SH-SY5Y (cell line): ENCODE measurements around the gene COL11A1.

Experiments used
- GATA2 ChIP-seq: IDR thresholded peaks from 2 replicates; pipeline ENCODE4 v1.6.1; 2011; ENCODE audit warnings: mild to moderate bottlenecking, low read depth, low read length
- GATA3 ChIP-seq: IDR thresholded peaks from 2 replicates; pipeline ENCODE4 v1.6.1; 2011; ENCODE audit warnings: low read depth, mild to moderate bottlenecking, low read length, moderate library complexity

COL11A1 gene

DNA sequence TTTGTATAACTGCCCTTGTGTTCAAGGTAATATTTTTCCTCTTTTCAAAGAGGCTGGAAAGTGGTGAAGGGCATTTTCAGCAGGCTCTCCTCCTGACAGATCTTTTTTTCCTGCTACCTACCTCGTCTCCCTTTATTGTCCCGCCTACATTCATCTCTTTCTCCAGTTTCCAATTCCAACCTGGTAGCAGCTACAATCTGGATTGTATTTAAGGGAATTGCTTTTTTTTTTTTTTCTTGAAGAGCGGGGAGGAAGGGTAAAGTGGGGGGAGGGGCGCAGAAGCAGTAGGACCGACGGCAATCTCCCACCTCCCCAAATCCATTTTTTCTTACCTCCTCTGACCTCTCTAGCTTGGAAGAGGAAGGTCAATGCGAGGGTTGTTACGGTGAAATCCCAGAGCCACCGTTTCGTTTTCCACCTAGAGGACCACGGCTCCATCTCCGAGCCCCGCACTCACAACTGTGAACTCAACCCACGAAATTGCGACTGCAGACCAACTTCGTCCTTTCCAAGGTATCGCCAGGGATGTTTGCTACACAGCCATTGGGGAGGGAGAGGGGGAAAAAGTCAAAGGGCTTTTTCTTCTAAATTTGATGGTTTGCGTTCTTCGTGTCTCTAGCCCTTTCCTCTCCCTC lies 464 bp downstream of the COL11A1 start:
- TF ChIP-seq GATA3 (no peak), GATA2 (no peak)

DNA sequence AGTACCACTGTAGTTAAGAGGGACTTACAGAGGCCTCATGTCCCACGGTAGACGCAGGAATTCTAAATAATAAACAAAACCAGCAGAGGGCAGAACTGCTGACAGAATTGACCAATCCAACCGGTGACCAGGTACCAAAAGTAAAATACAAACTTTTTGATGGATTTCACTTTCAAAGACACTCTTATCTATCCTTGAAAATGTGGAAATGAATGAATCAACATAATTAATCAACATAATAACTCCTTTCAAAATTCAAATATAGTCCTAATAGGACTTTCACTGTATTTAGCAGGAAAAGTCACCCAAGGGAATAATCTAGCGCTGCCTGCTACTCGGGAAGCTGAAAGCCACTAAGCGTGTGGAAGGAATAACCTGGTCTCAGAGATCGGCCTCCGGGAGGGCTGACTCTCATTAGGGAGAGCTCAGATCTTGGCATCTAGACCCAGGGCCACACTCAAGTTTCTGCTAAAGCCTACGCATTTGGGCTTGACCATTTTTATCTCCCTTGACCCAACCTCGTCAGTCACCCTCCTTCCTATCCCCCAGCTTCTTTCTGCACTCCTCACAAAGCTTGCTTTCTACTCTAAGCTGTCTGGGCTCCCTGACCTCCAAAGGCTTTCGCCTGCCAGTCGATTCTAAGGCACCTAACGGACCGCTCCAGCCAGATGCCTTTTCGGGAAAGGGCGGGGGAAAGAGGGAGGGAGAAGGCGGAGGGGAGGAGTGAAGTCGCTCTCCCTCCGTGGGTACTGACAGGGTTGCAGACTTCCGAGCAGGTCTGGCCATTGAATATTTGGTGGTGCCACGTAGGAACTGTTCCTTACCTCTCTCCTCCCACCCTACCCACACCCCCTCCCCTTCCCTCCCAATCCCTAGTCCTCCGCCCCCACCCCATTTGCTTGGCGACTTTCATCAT lies 1.6 kb downstream of the COL11A1 start:
- TF ChIP-seq GATA2 = no peak
- no peak for TF ChIP-seq GATA3

DNA sequence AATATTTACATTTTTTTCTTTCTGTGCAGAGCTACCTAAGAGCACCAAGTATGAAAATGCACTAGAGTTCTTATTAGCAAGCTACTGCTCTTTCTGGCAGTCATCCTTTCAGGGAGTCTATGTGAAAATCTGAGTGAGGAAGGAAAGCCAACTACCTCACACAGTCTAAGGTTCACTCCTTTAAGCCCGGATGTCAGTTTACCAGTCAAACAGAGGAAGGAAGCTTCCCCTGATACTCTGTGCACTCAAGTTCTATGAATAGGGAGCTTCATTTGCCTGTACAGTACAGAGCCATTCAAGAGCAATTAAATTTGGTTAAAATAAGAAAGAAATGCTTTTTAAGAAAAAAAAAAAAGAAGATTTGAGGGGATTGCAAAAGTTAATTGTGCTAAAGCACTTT lies 6.9 kb downstream of the COL11A1 start:
- TF ChIP-seq GATA2 (no peak), GATA3 (no peak)

DNA sequence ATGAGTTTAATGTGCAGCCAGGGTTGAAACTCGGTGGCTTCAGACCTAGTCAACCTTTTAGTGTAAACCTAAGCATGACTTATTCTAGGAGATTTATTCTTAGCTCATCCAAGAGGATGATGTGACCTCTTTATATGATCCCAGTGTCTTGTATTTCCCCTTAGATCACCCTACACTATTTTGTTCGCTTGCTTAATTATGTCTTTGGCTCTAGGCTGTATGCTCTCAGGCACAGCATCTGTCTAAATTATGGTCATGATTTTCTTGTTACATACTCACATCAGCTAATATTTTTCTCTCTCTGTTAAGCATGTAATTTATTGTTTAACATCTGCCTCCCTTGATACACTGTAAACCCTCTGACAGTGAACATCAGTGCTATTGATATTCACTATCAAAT lies 19.1 kb downstream of the COL11A1 start:
- TF ChIP-seq GATA3 = no peak
- no peak for TF ChIP-seq GATA2

DNA sequence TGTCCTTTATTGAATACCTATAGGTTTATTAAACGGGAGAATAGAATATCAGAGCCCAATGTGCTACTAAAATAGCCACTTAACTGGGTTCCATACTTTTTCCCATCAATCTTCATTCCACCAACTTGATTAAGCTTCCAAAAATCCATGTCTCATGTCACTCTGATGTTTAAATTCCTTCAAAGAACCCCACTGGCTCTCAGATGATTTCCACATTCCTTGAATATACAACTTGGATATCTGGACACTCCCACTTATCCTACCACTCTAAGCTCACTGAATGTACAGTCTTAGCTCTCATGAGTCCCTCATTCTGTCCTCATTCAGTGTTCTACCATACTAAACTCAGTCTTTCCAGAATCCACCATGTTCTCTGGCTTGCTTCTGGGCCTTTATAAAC lies 21.1 kb downstream of the COL11A1 start:
- no peak for TF ChIP-seq GATA2
- no peak for TF ChIP-seq GATA3

DNA sequence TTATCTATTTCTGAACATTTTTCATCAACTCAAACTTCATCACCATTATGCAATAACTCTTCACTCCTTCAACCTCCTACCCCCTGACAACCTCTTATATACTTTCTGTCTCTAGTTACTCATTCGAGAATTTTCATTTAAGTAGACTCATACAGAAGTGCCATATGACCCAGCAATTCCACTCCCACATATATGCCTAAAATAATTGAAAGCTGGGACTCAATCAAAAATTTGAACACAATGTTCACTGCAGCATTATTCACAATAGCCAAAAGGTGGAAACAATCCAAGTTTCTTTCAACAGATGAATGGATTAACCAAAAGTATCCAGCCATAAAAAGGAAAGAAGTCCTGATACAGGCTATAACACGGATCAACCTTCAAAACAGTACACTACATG lies 24.1 kb downstream of the COL11A1 start:
- TF ChIP-seq GATA2 (no peak), GATA3 (no peak)

DNA sequence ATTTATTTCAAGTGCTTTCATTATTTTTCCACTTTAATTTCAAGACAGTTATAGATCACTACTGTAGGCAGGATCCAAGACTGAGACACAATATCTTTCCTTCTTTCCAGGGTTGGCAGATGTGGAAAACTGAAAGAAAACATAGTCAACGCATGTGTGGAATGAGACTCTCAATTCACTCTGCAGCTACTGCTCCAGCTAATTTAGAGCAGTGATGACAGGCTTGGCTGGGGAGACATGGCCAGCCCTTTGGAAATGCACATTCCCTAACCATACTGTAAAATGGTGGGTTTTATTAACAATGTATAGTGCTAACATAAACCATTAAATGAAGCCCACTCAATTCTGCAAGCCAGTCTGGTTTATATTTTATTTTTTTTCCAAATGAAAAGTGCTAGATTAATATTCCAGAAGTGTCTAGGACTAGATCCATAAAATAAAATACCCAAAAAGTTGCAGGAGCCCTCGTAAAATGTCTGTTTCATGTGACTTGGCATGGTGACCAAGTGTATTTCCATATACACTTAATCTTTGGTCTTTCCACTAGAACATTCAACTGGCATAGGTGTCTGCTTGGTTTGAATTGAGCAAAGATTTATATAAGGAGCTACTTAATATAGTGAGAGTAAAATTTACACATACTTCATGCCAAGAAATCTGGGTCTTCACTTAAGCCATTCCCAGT lies 32.9 kb downstream of the COL11A1 start:
- TF ChIP-seq GATA2 = no peak
- TF ChIP-seq GATA3 = no peak

DNA sequence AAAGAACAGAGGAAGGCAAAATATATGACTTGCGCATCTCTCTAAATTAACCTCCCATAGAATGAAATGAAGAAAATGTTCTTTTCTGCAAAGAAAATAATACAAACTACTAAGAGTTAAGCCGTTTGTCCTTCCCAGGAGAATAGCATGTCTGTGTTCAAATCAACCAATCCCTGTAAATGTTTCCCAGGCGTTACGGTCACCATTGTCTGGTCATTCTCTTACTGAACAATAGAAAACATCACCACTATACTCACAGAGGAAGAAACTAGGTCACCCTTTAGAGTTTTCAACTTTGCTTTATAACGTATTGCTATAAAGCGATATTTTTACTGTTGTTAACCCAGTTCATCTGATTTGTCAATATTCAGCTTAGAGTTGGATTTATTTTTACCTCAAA lies 34.1 kb downstream of the COL11A1 start:
- no peak for TF ChIP-seq GATA2
- TF ChIP-seq GATA3 = no peak

DNA sequence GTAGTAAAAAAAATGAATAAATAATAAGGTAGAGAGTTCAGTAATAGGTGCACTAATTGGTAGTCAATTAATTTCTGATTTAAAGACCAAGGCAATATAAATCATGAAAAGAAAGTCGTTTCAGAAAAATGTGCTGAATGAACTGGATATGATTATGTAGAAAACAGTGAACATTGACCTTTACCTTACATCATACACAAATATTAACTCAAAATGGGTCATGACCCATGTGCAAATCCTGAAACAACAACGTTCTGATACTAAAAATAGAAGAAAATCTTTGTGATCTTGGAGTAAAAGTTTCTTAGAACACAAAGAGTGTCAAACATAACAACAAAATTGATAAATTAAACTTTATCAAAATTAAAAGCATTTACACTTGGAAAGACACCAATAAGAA lies 39.1 kb downstream of the COL11A1 start:
- TF ChIP-seq GATA3 (no peak), GATA2 (no peak)

DNA sequence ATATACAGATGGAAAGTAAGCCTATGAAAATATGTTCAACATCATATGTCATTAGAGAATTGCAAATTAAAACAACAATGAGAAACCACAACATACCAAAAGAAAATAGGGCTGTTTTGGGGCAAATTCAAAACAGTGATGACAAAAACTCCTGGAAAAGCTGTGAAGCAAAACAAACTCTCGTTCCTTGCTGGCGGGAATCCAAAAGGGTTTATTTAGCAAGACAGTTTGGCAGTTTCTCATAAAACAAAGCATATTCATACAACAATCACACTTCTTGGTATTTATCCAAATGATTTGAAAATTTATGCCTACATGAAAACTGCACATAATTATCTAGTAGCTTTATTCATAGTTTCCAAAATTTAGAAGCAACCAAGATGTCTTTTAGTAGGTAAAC lies 44.4 kb downstream of the COL11A1 start:
- no peak for TF ChIP-seq GATA3
- no peak for TF ChIP-seq GATA2

DNA sequence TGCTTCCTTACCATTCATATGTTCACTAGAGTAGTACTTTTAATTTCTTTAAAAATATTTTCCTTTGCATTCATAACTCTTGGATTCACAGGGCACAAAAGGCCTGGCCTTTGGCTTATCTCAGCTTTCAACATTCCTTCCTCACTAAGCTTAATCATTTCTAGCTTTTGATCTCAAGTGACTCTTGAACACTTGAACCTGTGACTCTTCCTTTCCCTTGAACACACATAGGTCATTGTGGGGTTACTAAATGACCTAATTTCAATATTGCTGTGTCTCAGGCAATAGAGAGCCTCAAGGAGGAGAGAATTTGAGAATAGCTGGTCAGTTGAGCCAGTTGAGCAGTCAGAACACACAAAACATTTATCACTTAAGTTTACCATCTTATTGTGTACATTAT lies 49.9 kb downstream of the COL11A1 start:
- no peak for TF ChIP-seq GATA3
- TF ChIP-seq GATA2 = no peak

DNA sequence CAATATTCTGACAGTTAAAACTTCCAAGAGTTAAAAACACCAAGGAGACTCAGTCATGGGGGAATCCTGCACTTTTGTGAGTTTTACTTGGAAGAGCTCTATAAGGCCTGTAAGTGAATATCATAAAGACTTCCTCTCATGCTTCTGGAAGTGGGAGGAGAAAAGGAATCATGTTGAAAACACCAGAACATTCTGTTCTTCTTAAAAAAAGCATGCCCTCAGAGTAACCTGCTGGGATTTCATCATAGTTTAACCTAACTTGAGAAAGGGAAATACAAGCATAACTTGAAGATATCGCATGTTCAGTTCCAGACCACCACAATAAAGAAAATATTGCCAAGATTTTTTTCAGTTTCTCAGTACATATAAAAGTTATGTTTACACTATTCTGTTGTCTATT lies 51.9 kb downstream of the COL11A1 start:
- no peak for TF ChIP-seq GATA2

DNA sequence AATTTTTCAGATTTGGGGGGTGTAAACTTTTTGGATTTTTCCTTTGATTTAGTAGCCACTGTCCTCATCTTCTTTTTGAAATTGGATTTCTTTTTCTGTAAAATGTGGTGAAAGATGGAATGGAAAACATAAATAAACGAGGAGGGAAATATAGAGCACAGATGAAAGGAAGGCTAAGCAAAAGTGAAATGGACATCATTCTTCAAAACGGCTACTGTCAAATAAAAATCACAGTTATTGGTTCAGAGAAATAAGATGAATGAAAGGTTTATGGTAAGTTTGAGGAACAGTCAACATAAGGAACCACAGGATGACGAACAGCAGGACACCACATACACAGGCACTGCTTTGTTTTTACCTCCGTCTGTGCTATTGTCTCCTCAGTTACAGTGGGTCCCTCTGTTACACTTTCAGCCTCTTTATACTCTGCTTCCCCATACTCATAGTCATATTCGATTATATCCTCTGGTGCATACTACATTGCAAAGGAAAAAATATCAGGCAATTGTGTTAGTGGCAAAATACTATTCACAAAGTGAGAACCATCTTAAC lies 82.4 kb downstream of the COL11A1 start:
- TF ChIP-seq GATA2 (no peak), GATA3 (no peak)

DNA sequence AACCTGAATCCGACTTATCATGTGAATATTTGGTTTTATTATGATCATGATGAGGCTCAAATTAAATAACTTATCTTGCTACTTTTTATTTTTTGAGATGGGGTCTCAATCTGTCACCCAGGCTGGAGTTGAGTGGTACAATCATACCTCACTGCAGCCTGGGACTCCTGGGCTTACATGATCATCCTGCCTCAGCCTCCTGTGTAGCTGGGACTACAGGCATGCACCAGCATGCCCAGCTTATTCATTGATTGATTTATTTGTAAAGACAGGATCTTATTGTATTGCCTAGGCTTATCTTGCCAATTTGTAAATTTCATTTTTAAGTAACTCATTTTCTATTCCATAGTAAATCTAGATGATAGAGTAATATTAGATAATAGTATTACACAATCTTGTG lies 84.3 kb downstream of the COL11A1 start:
- no peak for TF ChIP-seq GATA2
- TF ChIP-seq GATA3 = no peak

DNA sequence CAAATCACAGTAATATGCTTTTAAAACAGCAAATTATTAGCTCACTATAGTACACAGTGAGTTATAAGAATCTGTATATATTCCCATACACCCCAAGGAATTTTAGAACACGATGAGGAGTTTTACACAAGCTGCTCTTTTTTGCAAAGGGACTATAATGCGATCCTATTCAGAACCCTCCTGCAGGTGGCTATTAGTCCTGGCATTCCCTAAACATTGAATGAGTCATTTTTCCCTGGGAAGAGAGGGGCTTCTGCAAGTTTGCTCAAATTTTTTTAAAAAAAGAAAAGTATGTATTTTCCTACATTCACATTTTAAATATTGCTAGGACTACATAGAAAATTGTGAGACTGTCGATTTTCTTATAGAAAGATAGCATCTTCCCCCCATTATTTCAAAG lies 106.3 kb downstream of the COL11A1 start:
- TF ChIP-seq GATA3 (no peak), GATA2 (no peak)
